Testis (tissue), 2 donors: Measurements from ENCODE around the gene LEPR.

ENCODE experiments used
- CTCF ChIP-seq, 3 experiments: fragments of 450-650 bp in 2 of 3; fragments of 200-600 bp in 1 of 3; sonication (generic) in 1 of 3; IDR thresholded peaks; one replicate each; pipeline ENCODE4 v1.5.1; 2016 to 2019; ENCODE audit warnings: antibody characterized with exemption in 3 of 3, mild to moderate bottlenecking in 2 of 3, moderate library complexity in 1 of 3
- POLR2A ChIP-seq: fragments of 450-650 bp; IDR thresholded peaks from one replicate; pipeline ENCODE4 v1.6.1; 2017; ENCODE audit warnings: antibody characterized with exemption, mild to moderate bottlenecking, moderate library complexity

GRCh38 chr1:65388908-65389695 lies 31.4 kb upstream of the LEPR start:
- TF ChIP-seq CTCF (IDR thresholded peaks at IDR 0.05) = no peak
- TF ChIP-seq POLR2A = no peak
